IMR-90 (cell line): Measurements from ENCODE around the gene FAM241A. TPM values are rescaled to one million over a fixed set of nuclear protein-coding genes. Genes with fewer than 3 reads are reported as not detected.

ENCODE experiments used
- ATAC-seq: fragments of 200-7000 bp; cut with Tn5 transposase; 2 replicates; pipeline ENCODE4 v1.9.1; 2020; ENCODE audit warnings: low read depth, mild to moderate bottlenecking, moderate library complexity
- BruUV-seq: library from RNA; stranded (reverse); fragments of 400-500 nt; replicated peaks from 2 replicates; lab custom pipeline; 2021; lab: Mats Ljungman, UMichigan
- CTCF ChIA-PET: fragments of 300-600 bp; formaldehyde crosslinking; extraction: SDS; loops from one replicate; lab custom pipeline; 2021; ENCODE audit warnings: antibody characterized with exemption; lab: Yijun Ruan, JAX
- POLR2A ChIA-PET: fragments of 300-600 bp; sonication (Branson Sonifier 250); formaldehyde crosslinking; loops from one replicate; lab custom pipeline; 2022; ENCODE audit warnings: antibody characterized with exemption; ENCODE audit not compliant: unreplicated experiment; lab: Charles Lee
- DNase-seq: peaks from one replicate; pipeline ENCODE4 v3.0.0; 2013
- H2AFZ ChIP-seq: replicated peaks from 2 replicates; pipeline ENCODE3; 2013; ENCODE audit warnings: low read length, mild to moderate bottlenecking; ENCODE audit not compliant: poor library complexity
- H2AK5ac ChIP-seq: 2 replicates; pipeline ENCODE4 v1.6.1; 2013; ENCODE audit warnings: low read depth, low read length, inconsistent platforms
- H2AK9ac ChIP-seq: replicated peaks from 2 replicates; pipeline ENCODE3; 2013; ENCODE audit warnings: mild to moderate bottlenecking, low read depth, low read length, moderate library complexity; ENCODE audit not compliant: poor library complexity
- H2BK120ac ChIP-seq: 2 replicates; pipeline ENCODE4 v1.6.1; 2013; ENCODE audit warnings: low read depth, low read length, inconsistent platforms
- H2BK15ac ChIP-seq: 3 replicates; pipeline ENCODE4 v1.6.1; 2013; ENCODE audit warnings: low read depth, low read length, inconsistent platforms
- H2BK20ac ChIP-seq: 2 replicates; pipeline ENCODE4 v1.6.1; 2013; ENCODE audit warnings: low read depth, mild to moderate bottlenecking, inconsistent platforms, low read length, moderate library complexity
- H2BK5ac ChIP-seq: 2 replicates; pipeline ENCODE4 v1.6.1; 2013; ENCODE audit warnings: mild to moderate bottlenecking, low read depth, low read length, inconsistent platforms; ENCODE audit not compliant: poor library complexity, severe bottlenecking
- H3K14ac ChIP-seq: replicated peaks from 2 replicates; pipeline ENCODE4 v1.6.1; 2013; ENCODE audit warnings: low read depth, low read length, inconsistent platforms
- H3K18ac ChIP-seq: 2 replicates; pipeline ENCODE4 v1.6.1; 2013; ENCODE audit warnings: low read depth, low read length, control low read depth
- H3K23ac ChIP-seq: 2 replicates; pipeline ENCODE4 v1.6.1; 2013; ENCODE audit warnings: low read depth, low read length, inconsistent platforms
- H3K27ac ChIP-seq: 2 replicates; pipeline ENCODE4 v1.5.1; 2013; ENCODE audit warnings: mild to moderate bottlenecking, control low read depth, low read length; ENCODE audit not compliant: insufficient read depth
- H3K27me3 ChIP-seq: 2 replicates; pipeline ENCODE4 v1.6.1; 2013; ENCODE audit warnings: low read length; ENCODE audit not compliant: control insufficient read depth, insufficient read depth
- H3K36me3 ChIP-seq: 2 replicates; pipeline ENCODE4 v1.6.1; 2013; ENCODE audit warnings: low read length, mixed read lengths; ENCODE audit not compliant: control insufficient read depth, insufficient read depth
- H3K4ac ChIP-seq: 2 replicates; pipeline ENCODE4 v1.6.1; 2013; ENCODE audit warnings: low read depth, low read length, inconsistent platforms
- H3K4me1 ChIP-seq: 2 replicates; pipeline ENCODE4 v1.6.1; 2013; ENCODE audit warnings: low read length, mixed read lengths; ENCODE audit not compliant: control insufficient read depth, insufficient read depth
- H3K4me2 ChIP-seq: 2 replicates; pipeline ENCODE4 v1.6.1; 2013; ENCODE audit warnings: low read depth, mild to moderate bottlenecking, control low read depth, low read length, moderate library complexity
- H3K4me3 ChIP-seq: 2 replicates; pipeline ENCODE4 v1.5.1; 2013; ENCODE audit warnings: low read depth, mild to moderate bottlenecking, control low read depth, low read length, moderate library complexity; ENCODE audit not compliant: insufficient read depth
- H3K56ac ChIP-seq: 2 replicates; pipeline ENCODE4 v1.6.1; 2013; ENCODE audit warnings: low read length, inconsistent platforms; ENCODE audit not compliant: insufficient read depth; ENCODE audit errors: extremely low read depth
- H3K79me1 ChIP-seq, 2 experiments: 2 replicates each; pipeline ENCODE4 v1.6.1; 2013; ENCODE audit warnings: low read length in 2 of 2, inconsistent platforms in 1 of 2, low read depth in 1 of 2
- H3K9ac ChIP-seq: 2 replicates; pipeline ENCODE4 v1.6.1; 2013; ENCODE audit warnings: low read depth, low read length, control low read depth
- H3K9me1 ChIP-seq: 2 replicates; pipeline ENCODE4 v1.6.1; 2013; ENCODE audit warnings: low read length, inconsistent platforms; ENCODE audit not compliant: insufficient read depth
- H3K9me3 ChIP-seq: 2 replicates; pipeline ENCODE4 v1.6.1; 2013; ENCODE audit warnings: low read length; ENCODE audit not compliant: control insufficient read depth, insufficient read depth
- H4K20me1 ChIP-seq: 2 replicates; pipeline ENCODE4 v1.6.1; 2013; ENCODE audit warnings: low read length, inconsistent platforms; ENCODE audit not compliant: insufficient read depth
- H4K5ac ChIP-seq: 2 replicates; pipeline ENCODE4 v1.6.1; 2013; ENCODE audit warnings: mild to moderate bottlenecking, low read depth, low read length, control low read depth
- H4K8ac ChIP-seq, 2 experiments: 2 replicates each; pipeline ENCODE4 v1.6.1; 2013; ENCODE audit warnings: low read depth in 2 of 2, low read length in 2 of 2, control low read depth in 1 of 2, inconsistent platforms in 1 of 2
- H4K91ac ChIP-seq: 2 replicates; pipeline ENCODE4 v1.6.1; 2013; ENCODE audit warnings: low read depth, low read length, inconsistent platforms; ENCODE audit not compliant: insufficient read depth
- BHLHE40 ChIP-seq: fragments of 150-350 bp; IDR thresholded peaks from 2 replicates; pipeline ENCODE4 v1.6.1; 2016; ENCODE audit warnings: mild to moderate bottlenecking, low read depth, low read length
- CEBPB ChIP-seq: IDR thresholded peaks from 2 replicates; pipeline ENCODE4 v1.6.1; 2012; ENCODE audit warnings: low read depth, low read length, improper control_type of control experiment
- CHD1 ChIP-seq: IDR thresholded peaks from 2 replicates; pipeline ENCODE4 v1.6.1; 2012; ENCODE audit warnings: low read depth, low read length, improper control_type of control experiment
- FOS ChIP-seq: fragments of 150-350 bp; IDR thresholded peaks from 2 replicates; pipeline ENCODE4 v1.6.1; 2016; ENCODE audit warnings: low read depth, low read length
- NFE2L2 ChIP-seq: fragments of 150-350 bp; IDR thresholded peaks from 2 replicates; pipeline ENCODE4 v1.6.1; 2016; ENCODE audit warnings: low read depth, mild to moderate bottlenecking, low read length
- RAD21 ChIP-seq: IDR thresholded peaks from 2 replicates; pipeline ENCODE4 v1.6.1; 2012; ENCODE audit warnings: low read length, improper control_type of control experiment
- RCOR1 ChIP-seq: IDR thresholded peaks from 2 replicates; pipeline ENCODE4 v1.6.1; 2012; ENCODE audit warnings: mild to moderate bottlenecking, low read length, improper control_type of control experiment; ENCODE audit not compliant: insufficient replicate concordance
- RFX5 ChIP-seq: IDR thresholded peaks from 2 replicates; pipeline ENCODE4 v1.8.0; 2012; ENCODE audit warnings: low read depth, mild to moderate bottlenecking, low read length, moderate library complexity
- SMC3 ChIP-seq: fragments of 150-350 bp; IDR thresholded peaks from 2 replicates; pipeline ENCODE4 v1.6.1; 2016; ENCODE audit warnings: low read depth, mild to moderate bottlenecking, antibody characterized with exemption, low read length, moderate library complexity
- WGBS, 2 experiments: methylation state at CpG; one replicate each; pipeline versions ENCODE4 v1.1.5 to v1.1.7; 2013; ENCODE audit warnings: missing lambda C conversion rate in 2 of 2; ENCODE audit not compliant: insufficient read length in 1 of 2; ENCODE audit errors: extremely low coverage in 2 of 2; 5-methylcytosine and 5-hydroxymethylcytosine counted together
- dilution Hi-C: fragments of 300-500 bp; cut with HindIII; formaldehyde crosslinking; loops from one replicate; pipeline ENCODE4 v1.14.3; 2018; ENCODE audit warnings: low sequenced_read_pairs; ENCODE audit not compliant: unreplicated experiment
- in situ Hi-C: fragments of 300-500 bp; cut with MboI; formaldehyde crosslinking; loops from 3 replicates; pipeline ENCODE4 v1.14.3; 2019; ENCODE audit warnings: low sequenced_read_pairs, inconsistent platforms, mixed read lengths
- intact Hi-C: fragments of 100-400 bp; cut with micrococcal nuclease; formaldehyde crosslinking; loops from 2 replicates; pipeline ENCODE4 v1.10.0; 2022
- polyA plus RNA-seq, 3 experiments: library from polyadenylated mRNA; depleted of rRNA; stranded (reverse); fragments of >200 nt; gene quantifications; 2 replicates each; pipeline ENCODE4 v1.2.3, GENCODE V29; 2012; ENCODE audit warnings: low replicate concordance in 1 of 3
- total RNA-seq: library from RNA; depleted of rRNA; stranded (reverse); fragments of >200 nt; gene quantifications from 2 replicates; pipeline ENCODE4 v1.2.3, GENCODE V29; 2012
- TF ChIP-seq, protein P1 (sequence below): conservative IDR thresholded peaks from 2 replicates; pipeline ENCODE4 v1.5.1; 2012; ENCODE audit warnings: mild to moderate bottlenecking, low read depth, low read length, improper control_type of control experiment
- TF ChIP-seq, protein P2 (sequence below): fragments of 150-350 bp; IDR thresholded peaks from 2 replicates; pipeline ENCODE4 v1.6.1; 2016; ENCODE audit warnings: low read depth, mild to moderate bottlenecking, low read length, moderate library complexity, borderline replicate concordance

FAM241A gene
- total and polyA plus RNA-seq, 2 of the 4 experiments (the other 2 are of a cell fraction) = under 0.01 to 0.24 TPM

DNA sequence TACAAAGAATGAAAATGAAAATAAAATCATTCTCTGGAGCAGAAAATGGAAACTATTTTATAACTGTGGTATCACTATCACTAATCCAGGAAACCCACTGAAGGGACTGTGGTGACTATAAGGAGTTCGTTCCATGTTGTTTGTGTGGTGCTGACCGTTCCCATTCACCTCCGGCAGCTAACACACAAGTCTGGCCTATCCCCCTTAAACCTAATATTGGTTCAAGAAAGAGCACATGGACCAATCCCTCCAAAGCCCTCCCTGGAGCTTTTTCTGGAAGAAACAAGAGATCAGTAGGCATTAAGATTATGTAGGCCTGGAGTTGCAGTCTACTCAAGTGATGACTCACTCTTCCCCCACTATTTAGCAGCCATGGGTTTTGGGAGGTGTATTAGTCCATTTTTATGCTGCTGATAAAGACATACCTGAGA is 25.9 kb upstream of the FAM241A start:
- Histone ChIP-seq H4K8ac (no peak overlapping the region), H3K79me1 (no peaks in the 10 kb centered on the region), H2AK9ac (no peak overlapping the region), H3K4me3 (no peak overlapping the region), H2BK5ac (no peak overlapping the region), H3K4me2 (no peak overlapping the region), H3K56ac (no peak overlapping the region), H4K20me1 (no peaks in the 10 kb centered on the region), H4K91ac (no peak overlapping the region), H2BK20ac (no peak overlapping the region), H2AFZ (no peak overlapping the region), H3K4me1 (no peaks in the 10 kb centered on the region), H3K4ac (no peak overlapping the region), H4K5ac (no peak overlapping the region), H3K23ac (no peak overlapping the region), H3K14ac (no peak overlapping the region), H3K18ac (no peak overlapping the region), H3K27ac (no peak overlapping the region), H2BK120ac (no peak overlapping the region), H3K9me1 (no peaks in the 10 kb centered on the region), H3K9me3 (no peaks in the 10 kb centered on the region), H3K27me3 (peaks cover 2% of the 10 kb centered on the region), H2BK15ac (no peak overlapping the region), H3K9ac (no peak overlapping the region), H2AK5ac (no peak overlapping the region), H3K36me3 (no peaks in the 10 kb centered on the region)
- TF ChIP-seq, protein P1, sequence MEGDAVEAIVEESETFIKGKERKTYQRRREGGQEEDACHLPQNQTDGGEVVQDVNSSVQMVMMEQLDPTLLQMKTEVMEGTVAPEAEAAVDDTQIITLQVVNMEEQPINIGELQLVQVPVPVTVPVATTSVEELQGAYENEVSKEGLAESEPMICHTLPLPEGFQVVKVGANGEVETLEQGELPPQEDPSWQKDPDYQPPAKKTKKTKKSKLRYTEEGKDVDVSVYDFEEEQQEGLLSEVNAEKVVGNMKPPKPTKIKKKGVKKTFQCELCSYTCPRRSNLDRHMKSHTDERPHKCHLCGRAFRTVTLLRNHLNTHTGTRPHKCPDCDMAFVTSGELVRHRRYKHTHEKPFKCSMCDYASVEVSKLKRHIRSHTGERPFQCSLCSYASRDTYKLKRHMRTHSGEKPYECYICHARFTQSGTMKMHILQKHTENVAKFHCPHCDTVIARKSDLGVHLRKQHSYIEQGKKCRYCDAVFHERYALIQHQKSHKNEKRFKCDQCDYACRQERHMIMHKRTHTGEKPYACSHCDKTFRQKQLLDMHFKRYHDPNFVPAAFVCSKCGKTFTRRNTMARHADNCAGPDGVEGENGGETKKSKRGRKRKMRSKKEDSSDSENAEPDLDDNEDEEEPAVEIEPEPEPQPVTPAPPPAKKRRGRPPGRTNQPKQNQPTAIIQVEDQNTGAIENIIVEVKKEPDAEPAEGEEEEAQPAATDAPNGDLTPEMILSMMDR = no peak
- TF ChIP-seq, protein P2, sequence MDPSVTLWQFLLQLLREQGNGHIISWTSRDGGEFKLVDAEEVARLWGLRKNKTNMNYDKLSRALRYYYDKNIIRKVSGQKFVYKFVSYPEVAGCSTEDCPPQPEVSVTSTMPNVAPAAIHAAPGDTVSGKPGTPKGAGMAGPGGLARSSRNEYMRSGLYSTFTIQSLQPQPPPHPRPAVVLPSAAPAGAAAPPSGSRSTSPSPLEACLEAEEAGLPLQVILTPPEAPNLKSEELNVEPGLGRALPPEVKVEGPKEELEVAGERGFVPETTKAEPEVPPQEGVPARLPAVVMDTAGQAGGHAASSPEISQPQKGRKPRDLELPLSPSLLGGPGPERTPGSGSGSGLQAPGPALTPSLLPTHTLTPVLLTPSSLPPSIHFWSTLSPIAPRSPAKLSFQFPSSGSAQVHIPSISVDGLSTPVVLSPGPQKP = no peak
- TF ChIP-seq RAD21 = no peak
- no peak for TF ChIP-seq NFE2L2
- no peak for TF ChIP-seq CHD1
- no peak for TF ChIP-seq RCOR1
- TF ChIP-seq CEBPB = no peak
- TF ChIP-seq SMC3 = no peak
- no peak for TF ChIP-seq RFX5
- no peak for TF ChIP-seq FOS
- no peak for TF ChIP-seq BHLHE40
- dilution Hi-C loops = no loop called here
- CTCF ChIA-PET = no interaction called here
- POLR2A ChIA-PET = no interaction called here
- no TSS peak for BruUV-seq
- intact Hi-C loops = no loop called here
- DNase-seq (no peak), ATAC-seq (no peak)
- WGBS, 2 experiments = no CpG with 5 or more reads among the region's 3 CpGs
- in situ Hi-C loops = no loop called here
